HG03097 (cell line): Measurements from ENCODE around the gene SEMA4C.

ENCODE experiments used
- ATAC-seq: cut with Tn5 transposase; IDR thresholded peaks from one replicate; pipeline ENCODE4 v1.9.1; 2021; ENCODE audit not compliant: unreplicated experiment, low FRiP score

Gene SEMA4C

DNA sequence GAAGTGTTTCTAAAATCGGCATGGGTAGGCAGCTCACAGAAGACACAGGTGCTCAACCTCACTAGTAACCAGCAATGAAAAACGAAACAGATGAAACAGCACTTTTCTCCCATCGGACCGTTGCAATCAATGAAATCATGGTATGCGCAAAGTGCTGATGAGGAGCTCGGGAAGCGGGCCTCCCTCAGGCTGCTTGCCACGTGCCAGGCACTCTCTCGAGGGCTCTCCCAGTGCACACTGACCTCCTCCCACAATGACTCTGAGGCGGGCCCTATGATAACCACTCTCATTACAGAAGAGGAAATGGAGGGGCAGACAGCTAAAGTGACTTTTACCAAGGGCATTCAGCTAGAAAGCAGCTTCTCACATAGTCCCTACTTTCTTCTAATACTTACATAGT, 22.3 kb downstream of the SEMA4C start:
- no peak for ATAC-seq

DNA sequence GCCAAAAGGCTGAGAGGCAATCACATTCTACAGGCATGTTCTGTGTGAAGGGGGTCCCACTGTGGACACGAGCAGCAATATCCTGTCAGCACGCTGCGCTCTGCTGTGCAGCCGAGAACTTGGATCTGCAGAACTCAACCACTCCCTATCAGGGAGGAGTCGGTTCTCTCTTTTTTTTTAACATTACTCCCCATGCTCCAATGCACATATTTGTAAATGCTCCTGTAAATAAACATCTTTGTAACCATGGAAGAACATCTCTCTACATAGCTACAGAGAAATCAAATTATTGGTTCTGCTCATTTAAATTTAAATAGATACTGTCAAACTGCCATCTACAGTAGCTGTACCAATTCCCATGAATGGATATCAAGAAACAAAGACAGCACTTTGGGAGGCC, 23.1 kb downstream of the SEMA4C start:
- no peak for ATAC-seq

DNA sequence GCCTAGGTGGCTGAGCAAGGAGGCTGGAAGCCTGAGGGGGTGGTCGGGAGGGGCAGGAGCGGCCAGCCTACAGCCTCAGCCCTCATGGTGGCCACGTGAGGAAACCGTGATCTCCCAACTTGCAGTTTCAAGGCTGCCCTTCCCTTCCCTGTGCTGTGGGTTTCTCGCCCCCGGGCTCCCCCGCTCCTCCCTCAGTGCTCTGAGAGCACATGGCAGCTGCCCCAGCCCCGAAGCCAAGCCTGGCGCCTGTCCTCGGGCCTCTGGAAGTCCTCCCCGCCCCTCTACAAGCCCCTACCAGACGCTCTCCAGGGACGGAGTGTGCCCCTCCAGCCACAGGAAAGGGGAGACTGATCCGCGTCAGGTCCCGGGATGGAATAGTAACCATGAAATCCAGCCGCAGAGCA, 25.5 kb downstream of the SEMA4C start:
- ATAC-seq = no peak

- no peak for ATAC-seq
Observed at GRCh38 chr2:96843538-96844268, 26.2 kb downstream of the SEMA4C start, which contains the start of gene ANKRD23. TSS of gene ANKRD23 (minus strand) at chr2:96844021. CDS start at chr2:96843992, 29 bp downstream.

DNA sequence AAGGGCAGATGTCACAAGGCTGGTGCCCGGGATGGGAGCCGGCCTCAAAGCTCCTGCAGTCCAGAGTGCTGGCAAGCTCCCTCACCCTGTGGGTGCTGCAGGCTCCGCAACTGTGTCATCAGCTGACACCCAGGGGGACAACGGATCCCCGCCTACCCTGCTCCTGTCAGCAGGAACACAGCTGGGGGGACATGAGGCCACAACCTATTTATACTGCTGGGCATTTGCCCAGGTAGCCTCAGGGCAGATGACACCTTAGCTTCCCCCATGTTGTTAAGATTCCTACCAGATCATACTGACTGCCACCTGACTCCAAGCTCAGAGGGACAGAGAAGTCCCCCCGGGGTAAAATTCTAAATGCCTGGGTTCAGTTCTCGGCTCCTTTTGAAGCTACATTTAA, 27.3 kb downstream of the SEMA4C start:
- no peak for ATAC-seq

DNA sequence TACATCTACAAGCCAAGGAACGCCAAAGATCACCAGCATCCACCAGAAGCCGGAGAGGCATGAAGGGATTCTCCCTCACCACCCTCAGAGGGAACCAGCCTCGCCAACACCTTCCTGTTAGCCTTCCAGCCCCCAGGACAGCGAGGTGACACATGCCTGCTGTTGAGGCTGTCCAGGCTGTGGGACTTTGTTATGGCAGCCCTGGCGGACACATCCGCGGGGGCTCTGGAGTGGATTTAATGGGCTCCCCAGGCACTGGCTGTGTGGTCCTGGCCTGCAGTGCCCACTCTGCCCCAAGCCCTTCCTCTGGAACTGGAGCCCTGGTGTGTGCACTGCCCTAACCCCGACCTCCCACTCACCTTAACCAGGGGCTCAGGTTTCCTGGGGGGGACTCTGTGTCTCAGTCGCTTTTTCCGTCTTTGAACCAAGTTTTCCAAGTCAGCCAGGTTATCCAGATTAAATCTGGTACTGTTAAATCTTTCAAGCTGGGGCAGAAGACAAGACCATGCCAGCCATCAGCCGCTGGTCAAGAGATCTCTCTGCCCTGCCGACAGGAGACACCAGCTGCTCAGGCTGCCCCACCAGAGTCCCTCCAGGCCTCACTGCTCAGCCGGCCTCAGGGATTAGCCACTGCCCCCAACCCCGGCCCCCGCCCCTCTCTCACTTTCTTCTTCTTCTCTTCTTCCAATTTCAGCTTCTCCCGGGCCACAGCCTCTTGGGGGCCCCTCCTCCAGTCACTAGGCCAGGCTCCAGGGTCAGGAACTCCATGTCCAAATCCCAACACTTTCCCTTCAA, 28.0 kb downstream of the SEMA4C start:
- ATAC-seq = no peak

DNA sequence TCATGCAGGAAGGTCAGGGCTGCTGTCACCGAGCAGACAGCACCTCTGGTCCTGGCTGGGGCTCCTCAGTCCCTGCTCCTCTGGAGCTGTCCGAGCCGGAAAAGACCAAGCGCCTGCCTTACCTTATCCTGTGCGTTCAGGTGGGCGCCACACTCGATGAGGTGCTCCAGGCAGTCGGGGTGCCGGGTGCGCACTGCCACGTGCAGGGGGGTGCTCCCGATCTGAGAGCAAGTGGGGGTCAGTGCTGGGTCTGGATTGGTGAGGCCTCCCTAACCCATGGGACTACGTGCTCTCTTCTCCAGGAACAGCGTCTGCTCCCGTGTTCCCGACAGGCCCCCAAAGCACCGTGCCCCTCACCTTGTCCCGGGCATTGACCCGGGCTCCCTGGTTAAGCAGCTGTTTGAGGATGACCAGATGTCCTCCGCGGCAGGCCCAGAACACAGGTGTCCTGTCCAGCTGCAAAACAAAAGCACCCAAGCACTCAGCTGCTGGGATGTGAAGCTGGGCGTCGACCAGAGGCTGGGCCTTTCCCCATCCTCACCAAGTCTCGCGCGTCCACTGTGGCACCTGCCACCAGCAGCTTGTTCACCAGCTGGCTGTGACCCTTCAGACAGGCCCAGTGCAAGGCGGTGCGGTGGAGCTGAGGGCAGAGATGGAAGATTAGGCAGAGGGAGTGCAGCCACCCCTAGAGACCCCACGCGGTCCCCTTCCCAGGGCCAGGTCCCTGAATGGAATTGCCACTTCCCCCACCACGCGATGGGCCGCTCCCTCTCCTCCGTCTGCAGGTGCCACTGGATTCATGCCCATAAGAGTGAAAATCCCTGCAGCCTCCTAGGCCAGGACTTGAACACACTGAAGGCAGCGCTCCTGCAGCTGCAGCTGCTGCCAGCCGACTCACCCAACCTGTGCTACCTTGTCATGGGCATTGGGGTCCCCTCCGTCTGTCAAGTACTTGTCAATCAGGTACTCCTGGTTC, 29.7 kb downstream of the SEMA4C start:
- no peak for ATAC-seq

GRCh38 chr2:96839293-96839874, 30.5 kb downstream of the SEMA4C start:
- no peak for ATAC-seq

GRCh38 chr2:96838345-96839292, 31.3 kb downstream of the SEMA4C start:
- no peak for ATAC-seq

DNA sequence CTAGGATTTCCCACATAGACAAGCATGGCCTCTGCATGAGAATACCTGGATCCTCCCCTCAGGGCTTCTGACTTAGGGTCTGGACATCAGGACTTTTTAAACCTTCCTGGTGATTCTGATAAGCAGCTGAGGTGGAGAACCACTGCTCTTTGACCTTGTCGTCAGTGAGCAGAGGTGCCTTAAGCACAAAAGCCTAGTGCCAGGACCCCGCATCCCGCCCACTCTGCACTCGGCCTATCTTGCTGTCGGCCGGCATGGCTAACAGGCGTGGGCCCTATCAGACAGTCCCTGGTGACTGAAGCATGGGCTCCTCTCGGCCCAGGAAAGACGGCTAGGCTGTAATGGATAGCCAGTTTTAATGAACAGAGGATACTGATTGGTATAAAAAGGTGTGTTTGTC, 32.3 kb downstream of the SEMA4C start:
- no peak for ATAC-seq

DNA sequence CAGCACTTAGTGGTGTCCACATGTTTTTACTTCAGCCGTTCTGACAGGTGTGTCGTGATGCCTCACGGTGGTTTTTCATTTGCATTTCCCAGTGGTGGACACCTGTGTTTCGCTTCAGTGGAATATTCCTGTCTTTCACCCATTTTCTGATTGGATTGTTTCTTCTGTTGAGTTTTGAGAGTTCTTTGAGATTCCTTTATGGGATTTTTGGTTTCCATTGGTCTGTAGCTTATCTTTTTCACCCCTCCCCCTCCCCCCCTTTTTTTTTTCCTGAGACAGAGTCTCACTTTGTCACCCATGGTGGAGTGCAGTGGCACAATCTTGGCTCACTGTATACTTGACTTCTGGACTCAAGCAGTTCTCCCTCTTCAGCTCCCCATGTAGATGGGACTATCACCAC, 34.0 kb downstream of the SEMA4C start:
- no peak for ATAC-seq

GRCh38 chr2:96832754-96833507, 36.9 kb downstream of the SEMA4C start:
- ATAC-seq = no peak

DNA sequence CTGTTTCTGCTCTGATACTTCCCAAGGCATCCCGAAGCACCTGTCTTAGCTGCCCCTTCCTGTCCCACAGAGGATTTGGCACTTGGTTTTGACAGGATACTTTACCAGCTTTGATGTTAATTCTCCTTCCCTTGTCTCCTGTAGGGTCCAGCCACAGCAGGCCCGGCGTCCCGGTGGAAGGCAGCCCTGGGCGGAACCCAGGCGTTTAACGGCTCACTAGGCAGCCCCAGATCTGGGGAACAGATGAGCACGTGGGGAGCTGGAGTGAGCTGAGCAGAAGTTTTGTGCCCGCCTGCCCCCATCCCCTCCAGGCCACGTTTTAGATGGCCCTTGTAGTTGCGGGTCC, 37.5 kb downstream of the SEMA4C start:
- no peak for ATAC-seq

DNA sequence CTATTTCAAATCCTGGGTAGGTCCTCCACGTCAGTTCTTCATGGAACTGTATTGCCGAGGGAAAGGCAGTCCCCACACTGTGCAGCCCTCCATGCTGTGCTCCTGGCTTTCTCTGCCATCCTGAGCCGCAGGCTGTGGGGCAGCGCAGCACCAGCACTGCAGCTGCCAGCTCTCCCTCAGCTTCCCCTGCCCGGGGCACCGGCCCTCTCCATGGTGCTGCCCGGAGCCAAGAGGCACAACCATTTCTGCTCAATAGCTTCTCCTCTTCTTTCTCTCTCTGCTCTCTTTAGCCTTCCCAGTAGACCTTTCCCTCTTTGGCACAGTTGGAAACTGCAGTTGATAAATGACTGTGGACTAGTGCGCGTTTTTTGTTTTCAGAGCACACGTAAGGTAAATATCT, 38.2 kb downstream of the SEMA4C start:
- no peak for ATAC-seq

DNA sequence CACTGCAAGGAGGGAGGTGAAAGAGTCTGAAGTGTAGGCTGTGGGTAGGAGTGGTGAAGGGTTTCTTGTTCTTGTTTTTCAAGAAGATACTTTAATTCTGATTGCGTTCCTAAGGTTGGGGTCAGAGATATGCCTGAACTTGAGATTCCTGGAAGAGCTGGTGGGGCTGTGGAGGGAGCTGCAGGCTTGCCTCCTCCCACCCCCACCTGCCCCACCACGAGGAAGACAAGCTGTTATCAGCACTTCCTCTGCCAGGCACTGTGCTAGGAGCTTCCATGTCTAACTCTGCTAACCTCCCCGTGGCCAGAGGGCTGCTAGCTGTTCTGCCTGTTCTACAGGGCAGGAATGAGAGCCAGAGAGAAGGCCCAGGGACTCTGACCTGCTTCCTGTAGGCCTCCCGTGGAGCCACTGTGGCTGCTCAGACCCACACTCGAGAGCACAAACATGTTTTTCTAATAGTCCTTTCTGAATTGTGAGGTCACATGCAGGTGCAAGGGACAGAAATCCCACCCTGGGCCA, 39.8 kb downstream of the SEMA4C start:
- no peak for ATAC-seq

DNA sequence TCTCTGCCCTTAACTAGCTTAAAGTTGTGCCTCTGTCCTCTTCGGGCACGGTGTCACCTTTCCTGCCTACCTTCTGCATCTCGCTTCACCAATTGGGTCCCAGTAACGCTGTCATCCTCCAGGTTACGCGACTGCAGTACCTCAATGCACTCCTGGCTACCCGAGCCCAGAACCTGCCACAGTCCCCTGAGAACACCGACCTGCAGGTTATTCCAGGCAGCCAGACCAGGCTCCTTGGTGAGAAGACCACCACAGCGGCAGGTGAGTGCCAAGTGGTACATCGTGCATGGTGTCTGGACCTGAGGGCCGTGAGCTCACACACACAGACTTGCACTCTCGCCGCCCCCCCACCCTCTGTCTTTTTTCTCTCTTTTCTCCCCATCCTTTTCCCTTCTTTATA, 41.0 kb downstream of the SEMA4C start:
- ATAC-seq = no peak

GRCh38 chr2:96828436-96828835, 41.4 kb downstream of the SEMA4C start:
- ATAC-seq = no peak

- no peak for ATAC-seq
Observed at GRCh38 chr2:96826546-96827278, 43.2 kb downstream of the SEMA4C start.
